Hematopoietic multipotent progenitor cell treated with erythropoietin and hydrocortisone succinate and interleukin-3 and kit ligand, for 4 days (in vitro differentiated cells): ENCODE measurements around the gene SEC16B.

ENCODE experiments used
- DNase-seq: peaks from one replicate; pipeline ENCODE4 v3.0.0-alpha.2; 2015

SEC16B gene

DNA sequence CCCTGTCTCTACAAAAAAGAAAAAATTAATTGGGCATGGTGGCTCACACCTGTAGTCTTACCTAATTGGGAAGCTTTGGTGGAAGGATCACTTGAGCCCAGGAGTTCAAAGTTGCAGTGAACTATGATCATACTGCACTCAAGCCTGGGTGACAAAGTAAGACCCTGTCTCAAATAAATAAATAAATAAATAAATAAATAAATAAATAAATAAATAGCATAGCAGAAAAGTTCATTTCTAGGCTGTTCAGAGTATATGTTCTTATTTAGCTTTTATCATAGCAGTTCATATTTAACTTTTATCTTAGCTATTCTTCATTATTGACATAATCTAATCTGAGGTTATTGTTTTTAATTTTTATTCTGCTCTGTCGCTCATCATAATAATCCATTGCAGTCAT lies 8.7 kb upstream of the SEC16B start:
- no peak for DNase-seq

DNA sequence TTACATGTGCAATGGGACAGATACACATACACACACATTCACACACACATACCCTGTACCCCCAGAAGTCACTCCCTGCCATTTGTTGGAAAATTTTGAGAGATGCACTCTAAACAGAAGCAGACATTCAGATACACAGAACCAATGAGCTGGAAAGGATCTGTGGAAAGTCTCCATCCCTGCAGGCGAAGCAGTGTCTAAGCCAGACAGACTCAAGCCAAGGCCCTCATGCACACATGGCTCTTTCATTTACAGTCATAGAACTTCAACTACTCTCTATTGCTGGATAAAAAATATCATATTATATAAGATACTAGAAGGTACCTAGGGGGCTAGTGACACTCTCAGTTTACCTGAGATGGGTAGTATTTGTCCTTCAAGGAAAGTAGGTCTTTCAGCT lies 7.3 kb upstream of the SEC16B start:
- DNase-seq: no peak

DNA sequence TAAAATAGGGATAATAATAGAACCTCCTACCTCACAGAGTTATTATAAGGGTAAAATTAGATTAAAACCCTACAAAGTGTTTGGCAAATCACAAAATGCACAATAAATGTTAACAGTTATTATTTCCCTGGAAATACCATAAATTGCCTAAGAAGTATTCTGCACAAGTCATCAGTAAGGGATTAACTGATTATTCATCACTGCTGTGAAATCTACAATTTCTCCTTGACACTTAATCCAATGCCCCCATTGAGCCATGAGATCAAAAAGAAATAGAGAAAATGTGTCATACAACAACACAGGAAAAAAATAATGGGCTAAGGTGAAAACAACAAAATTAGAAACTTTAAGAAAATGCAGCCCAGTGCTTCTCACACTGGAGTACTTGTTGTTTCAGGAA lies 6.7 kb upstream of the SEC16B start:
- DNase-seq: no peak

- DNase-seq: no peak
Measured at GRCh38 chr1:177975588-177976495, 6.0 kb upstream of the SEC16B start.

DNA sequence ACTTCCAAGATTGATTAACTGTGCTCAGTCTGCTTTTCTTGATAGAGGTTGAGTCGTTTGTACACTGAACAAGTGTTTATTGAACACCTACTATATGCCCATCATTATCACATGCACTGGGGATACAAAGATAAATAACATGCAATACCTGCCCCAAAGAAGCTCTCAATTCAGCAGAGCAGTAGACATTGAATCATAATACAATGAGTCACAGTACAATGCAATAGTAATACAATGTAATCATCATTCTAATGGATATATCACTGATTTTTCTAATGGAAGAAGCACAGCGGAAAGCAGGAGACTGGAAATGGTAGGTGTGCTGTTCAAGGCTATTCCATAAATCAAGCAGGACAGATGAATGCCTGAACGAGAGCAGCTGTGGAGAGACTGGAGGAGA lies 3.7 kb upstream of the SEC16B start:
- no peak for DNase-seq

- DNase-seq: no peak
Measured at GRCh38 chr1:177969109-177969508, 749 bp downstream of the SEC16B start.

DNA sequence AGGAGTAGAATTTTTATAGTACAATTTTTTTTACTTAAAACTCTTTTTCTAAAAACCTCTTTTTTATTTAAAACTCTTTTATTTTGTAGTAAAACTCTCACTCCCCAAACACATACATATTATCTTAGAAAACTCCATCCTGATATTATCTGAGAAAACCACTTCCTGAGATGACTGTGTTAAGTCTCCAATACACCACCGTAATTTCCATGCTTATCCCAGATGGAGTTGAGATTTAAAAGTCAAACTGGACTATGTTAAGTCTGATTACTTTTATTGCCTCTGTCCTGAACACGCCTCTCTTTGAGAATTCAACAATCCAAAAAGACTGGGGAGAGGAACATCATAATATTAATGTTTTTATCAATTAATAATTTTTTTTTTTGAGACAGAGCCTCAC lies 3.7 kb downstream of the SEC16B start:
- no peak for DNase-seq

DNA sequence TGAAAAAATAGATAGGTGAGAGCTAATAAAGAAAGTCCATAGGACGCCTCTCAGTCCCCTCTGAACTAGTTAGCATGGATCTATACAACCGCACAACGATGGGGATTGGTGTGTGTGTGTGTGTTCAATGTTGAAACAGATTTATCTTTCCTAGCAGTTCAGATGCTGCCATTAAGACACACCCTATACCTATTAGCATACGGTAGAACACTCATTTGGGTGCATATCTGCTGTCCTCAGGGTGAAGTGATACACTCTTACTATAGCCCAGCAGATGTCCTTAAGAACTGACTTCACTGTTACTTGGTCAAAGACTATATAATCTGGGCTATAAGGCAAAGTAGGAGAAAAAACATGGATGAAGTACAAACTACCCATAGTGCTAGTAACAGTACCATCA lies 4.6 kb downstream of the SEC16B start:
- no peak for DNase-seq

GRCh38 chr1:177964336-177964735 lies 5.5 kb downstream of the SEC16B start:
- no peak for DNase-seq

- DNase-seq: no peak
Measured at GRCh38 chr1:177960939-177961622, 8.8 kb downstream of the SEC16B start.

GRCh38 chr1:177959811-177960515 lies 9.9 kb downstream of the SEC16B start:
- peak; percentile 21 for DNase-seq

GRCh38 chr1:177958092-177958491 lies 11.8 kb downstream of the SEC16B start:
- no peak for DNase-seq

- no peak for DNase-seq
Measured at GRCh38 chr1:177954076-177954475, 15.8 kb downstream of the SEC16B start.

DNA sequence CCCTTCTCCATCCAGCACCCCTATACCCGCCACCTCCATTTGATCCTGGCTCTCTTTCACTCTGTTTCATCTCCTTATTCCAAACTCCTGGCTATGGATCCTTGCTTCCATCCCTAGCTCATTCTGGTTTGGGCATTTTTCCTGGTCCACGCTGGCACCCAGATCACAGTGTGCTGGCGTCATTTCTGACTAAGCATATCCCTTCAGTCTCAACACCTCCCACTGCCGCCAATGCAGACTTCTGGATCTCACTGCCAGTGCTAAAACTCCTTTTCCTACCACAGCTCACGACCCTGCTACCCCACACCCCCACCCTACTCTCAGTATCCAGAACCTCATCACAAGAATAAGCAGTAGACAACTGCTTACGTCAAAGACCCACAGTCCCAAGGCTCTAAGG lies 16.3 kb downstream of the SEC16B start:
- DNase-seq: no peak

DNA sequence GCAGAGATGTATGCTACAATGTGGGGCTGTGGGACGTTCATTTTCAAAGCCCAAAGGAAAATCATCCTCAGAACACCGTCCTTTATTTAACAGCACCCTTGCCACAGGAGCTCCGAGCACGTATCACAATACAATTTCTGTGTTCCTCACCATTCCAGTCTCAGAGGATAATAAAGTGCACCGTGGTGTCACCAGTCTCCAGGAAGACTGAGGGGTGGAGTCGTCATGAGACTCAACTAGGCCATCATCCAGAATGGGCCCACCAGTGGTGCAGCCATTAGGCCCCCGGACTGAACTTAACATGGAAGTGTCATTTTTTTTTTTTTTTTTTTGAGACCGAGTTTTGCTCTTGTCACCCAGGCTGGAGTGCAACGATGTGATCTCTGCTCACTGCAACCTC lies 17.2 kb downstream of the SEC16B start:
- DNase-seq: no peak

DNA sequence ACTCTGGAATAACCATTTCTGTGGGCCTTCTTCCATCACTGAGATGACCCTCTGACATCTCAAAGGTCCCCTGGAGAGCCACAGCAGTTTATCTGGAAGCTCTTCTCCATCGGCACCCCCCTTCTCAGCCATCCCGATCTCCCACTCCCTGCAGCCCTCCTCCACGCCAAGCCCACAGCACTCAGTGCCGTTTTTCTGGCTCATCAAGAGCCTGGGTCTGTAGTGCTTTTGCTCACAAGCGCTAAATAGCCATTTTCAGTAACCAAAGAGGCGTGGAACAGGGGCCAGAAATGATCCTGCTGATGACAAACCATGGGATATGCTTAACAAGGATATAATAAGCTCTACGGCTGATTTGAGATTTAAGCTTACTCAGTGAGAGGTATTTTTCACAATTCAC lies 17.6 kb downstream of the SEC16B start:
- DNase-seq: no peak

DNA sequence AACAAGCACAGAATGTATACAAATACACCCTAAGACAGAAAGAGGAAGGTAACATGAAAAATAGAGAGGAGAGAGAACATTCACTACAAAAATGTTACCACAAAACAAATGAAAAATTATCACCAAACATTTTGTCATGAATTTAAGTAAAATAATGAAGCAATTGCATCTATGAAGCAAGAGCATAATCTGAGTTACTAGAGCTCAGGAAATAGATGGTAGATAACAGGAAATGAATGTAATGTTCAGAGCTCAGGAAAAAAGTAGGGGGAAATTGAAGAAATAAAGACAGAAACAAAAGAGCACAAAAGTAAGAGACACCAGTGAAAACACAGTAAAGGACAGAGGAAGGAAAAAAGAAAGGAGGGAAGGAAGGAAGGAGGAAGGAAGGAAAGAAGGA lies 19.4 kb downstream of the SEC16B start:
- peak; percentile 45 for DNase-seq

- peak; percentile 83 for DNase-seq
Measured at GRCh38 chr1:177948336-177948972, 21.4 kb downstream of the SEC16B start.

GRCh38 chr1:177947623-177948022 lies 22.2 kb downstream of the SEC16B start:
- DNase-seq: no peak

- DNase-seq: peak; percentile 81
Measured at GRCh38 chr1:177945943-177946650, 23.8 kb downstream of the SEC16B start.

GRCh38 chr1:177944016-177944949 lies 25.6 kb downstream of the SEC16B start:
- no peak for DNase-seq
